Cardiac septum (tissue), 1 donor: Measurements from ENCODE around the gene SLC37A2. TPM values are rescaled to one million over a fixed set of nuclear protein-coding genes. Genes with fewer than 3 reads are reported as not detected.
A peak's percentile ranks its signal among the peaks of the same experiment; 100 is the strongest.

Source experiments
- DNase-seq: peaks from one replicate; pipeline ENCODE4 v3.0.0-alpha.2; 2020; ENCODE audit warnings: low spot score
- intact Hi-C: fragments of 100-400 bp; cut with DNase I; formaldehyde crosslinking; loops from one replicate; pipeline ENCODE4 v1.14.0; 2022
- total RNA-seq: library from RNA; stranded (reverse); fragmentation: NEBNext Ultra II Directional; extraction: Animal tissue kit (Norgen Biotek cat#: 25700); gene quantifications from one replicate; pipeline ENCODE4 v1.2.1, GENCODE V29; 2021
- donor health status: DM: no; HTN: no; CAD: no.

Gene SLC37A2
- total RNA-seq, 1 donor from 2014 or later, result 1.2 TPM

DNA sequence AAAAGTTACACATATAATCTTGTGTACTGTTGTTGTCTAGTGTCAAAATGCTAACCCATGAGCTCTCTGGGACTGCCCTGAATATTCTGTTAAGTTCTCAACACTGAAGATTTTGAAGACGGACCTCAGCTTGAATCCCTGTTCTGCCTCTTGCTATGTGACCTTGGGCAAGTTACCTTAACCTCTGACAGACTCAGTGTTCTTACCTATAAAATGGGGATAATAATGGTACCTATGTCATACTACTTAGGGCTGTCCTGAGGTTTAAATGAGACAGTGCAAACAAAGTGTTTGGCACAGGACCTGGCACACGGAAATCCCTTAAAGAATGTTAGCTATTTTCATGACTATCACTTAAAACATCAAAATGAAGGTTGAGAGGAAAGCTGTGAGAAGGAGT lies 37.0 kb downstream of the SLC37A2 start:
- intact Hi-C loops, result no loop called here
- no peak for DNase-seq

DNA sequence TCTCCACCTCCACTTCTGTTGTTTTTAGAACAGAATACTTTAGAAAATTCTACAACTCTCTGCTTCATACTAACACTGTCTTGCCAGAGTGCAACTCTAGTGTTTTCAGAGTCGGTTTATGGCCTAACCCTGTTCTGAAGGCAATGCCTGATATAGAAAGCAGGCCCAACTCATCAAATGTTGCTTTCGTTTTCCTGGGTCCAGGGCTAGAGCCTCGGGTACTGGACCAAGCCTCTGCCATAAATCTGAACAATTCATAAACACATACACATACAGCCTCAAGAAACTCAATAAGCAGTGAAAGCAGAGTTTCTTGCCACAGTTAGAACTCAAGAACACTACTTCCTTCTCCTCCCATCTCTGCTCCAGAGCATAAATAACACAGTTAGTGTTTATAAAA lies 38.5 kb downstream of the SLC37A2 start:
- no peak for DNase-seq
- intact Hi-C loops, result no loop called here

DNA sequence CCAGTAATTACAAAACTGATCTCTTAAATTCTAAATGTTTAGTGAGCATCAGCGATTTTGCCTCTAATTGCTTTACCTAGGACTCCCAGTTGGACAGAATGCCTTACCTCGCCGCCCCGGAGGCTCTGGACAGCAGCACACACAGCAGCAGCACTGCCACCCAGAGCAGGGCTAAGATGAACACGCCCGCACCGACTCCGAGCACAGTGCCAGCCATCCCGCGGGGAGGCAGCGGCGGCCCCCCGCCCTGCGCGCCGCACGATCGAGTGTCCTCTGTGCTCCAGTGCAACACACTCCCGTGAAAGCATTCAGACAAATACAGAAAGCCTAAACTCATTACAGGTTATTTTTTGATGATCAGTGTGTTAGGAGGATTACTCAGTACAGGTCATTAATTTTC lies 38.9 kb downstream of the SLC37A2 start:
- no peak for DNase-seq
- intact Hi-C loops, result no loop called here

DNA sequence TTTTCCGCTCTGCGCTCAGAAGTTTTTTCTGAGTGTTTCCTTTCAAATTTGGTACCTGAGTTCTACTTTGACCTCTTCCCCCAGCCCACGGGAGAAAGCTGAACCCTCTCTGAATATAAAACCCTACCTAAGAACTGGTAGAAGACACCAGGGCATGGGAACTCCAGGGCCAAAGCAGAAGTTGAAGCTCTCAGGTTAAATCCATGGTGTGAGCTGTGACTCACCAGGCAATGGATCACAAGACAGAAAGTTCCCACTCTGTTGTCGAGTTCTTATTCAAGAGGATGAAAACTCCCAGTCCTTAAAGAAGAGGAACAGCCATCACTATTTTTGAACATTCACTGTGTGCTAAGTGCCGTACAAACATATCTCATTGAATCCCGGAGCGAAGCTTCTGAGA lies 39.4 kb downstream of the SLC37A2 start:
- no peak for DNase-seq
- intact Hi-C loops, result no loop called here

DNA sequence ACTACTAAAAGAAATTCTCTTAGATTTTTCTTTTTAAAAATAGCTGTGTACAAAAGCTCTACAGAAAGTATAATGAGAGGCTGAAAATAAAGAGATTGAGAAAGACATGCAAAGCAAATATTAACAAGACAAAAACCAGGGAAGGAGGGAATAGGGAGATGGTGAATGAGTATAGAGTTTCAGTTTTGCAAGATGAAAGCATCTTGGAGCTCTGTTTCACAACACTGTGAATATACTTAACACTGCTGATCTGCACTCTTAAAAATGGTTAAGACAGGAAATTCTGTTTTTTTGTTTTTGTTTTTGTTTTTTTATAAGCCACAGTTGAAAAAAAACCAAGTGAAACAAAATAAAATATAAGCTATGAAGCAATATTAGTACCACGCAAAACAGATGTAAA lies 42.8 kb downstream of the SLC37A2 start:
- intact Hi-C loops, result no loop called here
- no peak for DNase-seq

DNA sequence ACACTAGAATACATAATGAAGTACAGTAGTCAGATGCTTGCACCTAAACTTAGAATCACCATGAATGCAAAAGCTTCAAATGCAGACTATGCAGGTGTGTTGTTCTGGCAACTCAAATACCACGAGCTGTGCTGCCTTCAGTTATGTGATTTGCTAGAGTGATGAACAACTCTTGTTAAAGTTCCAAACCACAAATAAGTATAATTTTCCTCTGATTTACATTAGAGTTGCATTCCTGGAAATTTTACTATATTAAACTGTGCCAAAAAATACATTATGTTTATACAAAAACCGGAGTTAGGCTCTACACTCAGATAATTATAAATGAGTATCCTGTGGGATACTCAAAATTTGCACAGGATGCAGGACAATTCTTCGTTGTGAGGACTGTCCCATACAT lies 45.4 kb downstream of the SLC37A2 start:
- intact Hi-C loops, result no loop called here
- DNase-seq, result no peak

DNA sequence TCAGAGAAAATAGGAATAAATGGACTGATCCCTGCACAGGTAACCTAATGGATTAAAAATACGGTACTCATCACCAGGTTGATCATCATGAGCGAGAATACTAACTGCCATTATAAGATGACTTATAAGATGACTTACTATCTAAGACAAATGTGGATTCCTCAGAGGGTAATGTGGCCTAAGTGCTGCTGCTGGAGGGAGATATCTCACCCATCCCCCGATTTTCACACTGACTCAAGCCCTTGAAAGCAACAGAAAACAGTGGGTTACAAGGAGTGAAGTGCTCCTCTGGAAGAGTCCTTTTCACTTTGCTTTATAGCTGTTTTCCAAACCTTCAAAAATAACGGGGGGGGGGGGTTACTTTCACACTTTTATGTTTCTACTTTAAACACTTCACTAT lies 47.4 kb downstream of the SLC37A2 start:
- intact Hi-C loops, result loop anchor here (10.0 kb wide), 1 partner anchor 156 kb away; the partner anchor contains the start of gene CCDC15
- DNase-seq, result no peak

DNA sequence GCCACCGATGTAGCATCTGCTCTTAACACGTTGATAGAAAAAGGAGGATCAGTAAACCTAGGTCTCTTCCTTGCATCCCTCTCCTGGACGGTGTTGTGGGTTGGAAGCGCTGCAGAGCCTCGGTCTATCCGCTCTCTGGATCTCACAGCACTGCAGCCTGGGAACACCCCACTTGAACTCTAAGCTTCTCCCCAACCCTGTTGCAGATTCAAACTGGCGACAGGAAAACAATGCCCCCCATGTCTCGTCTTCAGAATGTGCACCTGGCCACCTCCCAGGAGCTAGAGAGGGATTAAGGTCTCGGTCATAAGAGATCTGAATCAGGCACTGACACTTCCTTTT lies 47.9 kb downstream of the SLC37A2 start:
- no peak for DNase-seq

DNA sequence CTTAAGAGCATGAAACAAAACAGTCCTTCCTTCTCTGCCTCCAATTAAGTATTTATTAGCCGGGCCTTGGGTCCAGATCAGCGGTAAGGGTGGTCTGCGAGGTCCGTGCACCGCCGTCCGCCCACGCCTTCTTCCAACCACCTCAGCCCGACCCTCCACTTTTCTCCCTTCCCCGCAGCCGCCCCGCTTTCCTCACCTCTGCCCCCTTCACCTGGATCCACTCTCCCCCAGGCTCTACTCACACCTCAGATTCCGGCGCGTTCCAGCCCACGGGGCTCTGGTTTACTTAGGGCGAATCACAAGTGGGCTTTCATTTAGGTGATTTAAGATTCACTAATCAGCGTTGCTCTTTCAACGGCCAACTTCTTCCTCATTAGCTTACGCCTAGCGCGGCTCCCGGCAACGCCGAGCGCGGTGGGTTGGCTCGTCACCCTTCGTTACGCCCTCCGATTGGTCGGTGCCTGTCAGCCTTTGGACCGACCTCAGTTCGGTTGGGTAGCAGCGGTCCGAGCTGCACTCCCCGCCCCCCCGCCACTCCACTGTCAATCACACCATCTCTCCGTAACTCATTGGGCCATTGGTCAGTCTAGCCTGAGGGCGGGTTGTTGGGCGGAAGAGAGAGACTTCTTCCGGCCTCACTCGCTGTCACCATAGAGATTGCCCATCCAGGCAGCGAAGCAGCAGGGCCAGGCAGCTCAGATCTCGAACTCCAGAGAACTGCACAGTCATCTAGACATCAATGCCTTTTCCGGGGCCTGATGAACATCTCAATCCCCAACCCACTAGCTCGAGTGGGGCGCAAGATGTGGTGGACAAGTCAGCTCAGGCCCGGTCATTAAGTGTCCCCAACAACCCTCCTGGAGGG lies 48.5 kb downstream of the SLC37A2 start, which contains the start of gene TMEM218:
TSS of gene TMEM218 (minus strand) at position 284 of the 865 bp plus-strand sequence. CDS start 9,385 bp downstream, outside the sequence.
- peak; percentile 100 for DNase-seq
- intact Hi-C loops, result loop anchor here (10.0 kb wide), 1 partner anchor 157 kb away; the partner anchor contains the start of gene CCDC15

More for the DNA sequence above, 47.9 kb downstream of the SLC37A2 start:
- intact Hi-C loops, result loop anchor here (10.0 kb wide), 1 partner anchor 156 kb away; the partner anchor contains the start of gene CCDC15

DNA sequence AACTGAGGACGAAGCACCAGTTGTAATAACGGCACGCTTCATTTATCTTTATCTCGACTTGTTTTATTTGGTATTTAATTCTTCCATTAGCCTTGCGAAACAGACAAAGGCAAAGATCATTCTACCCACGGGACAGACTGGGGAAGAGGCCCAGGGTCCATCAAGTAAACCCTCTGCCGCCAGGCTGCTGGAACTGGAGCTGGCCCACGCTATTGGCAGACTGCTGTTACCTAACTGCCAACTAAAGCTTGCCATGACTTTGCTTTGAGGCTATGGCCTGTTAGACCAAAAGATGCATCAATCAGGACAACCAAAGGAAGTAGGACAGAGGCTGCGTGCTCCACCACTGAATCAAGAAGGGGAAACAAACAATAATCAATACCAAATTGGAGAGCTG lies 49.1 kb downstream of the SLC37A2 start:
- intact Hi-C loops, result loop anchor here (10.0 kb wide), 1 partner anchor 157 kb away; the partner anchor contains the start of gene CCDC15
- DNase-seq, result no peak

DNA sequence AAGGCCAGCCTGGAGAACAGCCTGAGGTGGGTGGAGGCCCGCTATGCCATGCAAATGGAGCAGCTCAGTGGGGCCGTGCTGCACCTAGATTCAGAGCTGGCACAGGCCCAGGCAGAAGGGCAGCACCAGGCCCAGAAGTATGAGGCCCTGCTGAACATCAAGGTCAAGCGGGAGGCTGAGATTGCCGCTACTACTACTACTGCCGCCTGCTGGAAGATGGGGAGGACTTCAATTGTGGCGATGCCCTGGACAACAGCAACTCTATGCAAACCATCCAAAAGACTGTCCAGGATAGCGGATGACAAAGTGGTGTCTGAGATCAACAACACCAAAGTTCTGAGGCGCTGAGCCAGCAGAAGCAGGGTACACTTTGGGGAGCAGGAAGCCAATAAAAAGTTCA lies 51.4 kb downstream of the SLC37A2 start:
- intact Hi-C loops, result loop anchor here (10.0 kb wide), 1 partner anchor 160 kb away; the partner anchor contains the start of gene CCDC15
- DNase-seq, result no peak

DNA sequence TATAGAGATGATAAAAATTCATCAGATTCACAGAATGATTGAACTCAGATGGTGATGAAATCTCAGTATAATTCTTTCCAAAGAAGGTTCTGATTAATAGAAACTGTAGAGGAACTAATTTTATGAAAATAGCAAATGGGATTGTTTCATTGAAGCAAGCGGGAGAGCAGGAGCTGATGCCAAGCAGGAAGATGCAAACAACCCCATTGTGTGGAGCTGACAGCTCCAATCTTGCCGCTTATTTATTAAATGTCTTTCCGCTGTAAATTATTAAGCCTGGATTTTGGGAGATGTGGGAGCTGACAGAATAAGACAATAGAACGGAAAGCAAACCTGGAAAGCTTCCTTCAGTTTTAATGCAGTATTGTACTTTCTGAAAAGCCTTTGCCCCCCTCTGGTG lies 54.3 kb downstream of the SLC37A2 start:
- no peak for DNase-seq
- intact Hi-C loops, result loop anchor here (10.0 kb wide), 1 partner anchor 163 kb away; the partner anchor contains the start of gene CCDC15

DNA sequence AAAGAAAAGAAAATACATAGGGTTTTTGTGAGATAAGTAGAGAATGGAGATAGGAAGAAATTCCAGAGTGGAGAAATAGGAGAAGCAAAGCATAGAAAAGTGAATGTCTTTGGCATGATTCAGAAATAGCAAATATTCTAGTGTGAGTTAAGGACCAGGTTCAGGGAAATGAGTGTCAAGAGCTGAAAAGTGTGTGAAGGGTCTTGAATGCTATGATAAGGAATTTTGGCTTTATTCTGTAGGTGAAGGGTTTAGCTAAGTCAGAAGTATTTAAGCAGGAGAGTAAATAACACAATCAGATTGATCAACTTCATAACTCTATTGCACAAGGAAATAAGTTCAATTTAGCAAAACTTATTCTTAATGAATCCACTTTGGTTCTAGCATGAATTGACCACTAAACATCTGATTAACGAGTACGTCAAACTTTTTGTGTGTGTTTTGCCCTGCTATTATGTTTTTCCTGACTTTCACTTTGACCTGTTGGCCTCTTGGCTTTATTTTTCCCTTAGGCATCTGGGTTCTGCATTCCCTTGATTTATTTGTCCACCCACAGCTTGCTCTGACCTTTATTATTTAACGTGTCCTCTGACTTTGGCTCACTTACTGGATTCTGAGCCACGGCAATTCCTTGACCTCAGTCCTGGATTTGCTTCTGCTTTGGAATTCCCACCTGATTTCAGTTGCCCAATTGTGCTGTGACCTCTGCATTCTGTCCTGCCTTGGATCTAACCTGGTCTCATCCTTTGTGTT lies 60.3 kb downstream of the SLC37A2 start:
- intact Hi-C loops, result no loop called here
- no peak for DNase-seq

DNA sequence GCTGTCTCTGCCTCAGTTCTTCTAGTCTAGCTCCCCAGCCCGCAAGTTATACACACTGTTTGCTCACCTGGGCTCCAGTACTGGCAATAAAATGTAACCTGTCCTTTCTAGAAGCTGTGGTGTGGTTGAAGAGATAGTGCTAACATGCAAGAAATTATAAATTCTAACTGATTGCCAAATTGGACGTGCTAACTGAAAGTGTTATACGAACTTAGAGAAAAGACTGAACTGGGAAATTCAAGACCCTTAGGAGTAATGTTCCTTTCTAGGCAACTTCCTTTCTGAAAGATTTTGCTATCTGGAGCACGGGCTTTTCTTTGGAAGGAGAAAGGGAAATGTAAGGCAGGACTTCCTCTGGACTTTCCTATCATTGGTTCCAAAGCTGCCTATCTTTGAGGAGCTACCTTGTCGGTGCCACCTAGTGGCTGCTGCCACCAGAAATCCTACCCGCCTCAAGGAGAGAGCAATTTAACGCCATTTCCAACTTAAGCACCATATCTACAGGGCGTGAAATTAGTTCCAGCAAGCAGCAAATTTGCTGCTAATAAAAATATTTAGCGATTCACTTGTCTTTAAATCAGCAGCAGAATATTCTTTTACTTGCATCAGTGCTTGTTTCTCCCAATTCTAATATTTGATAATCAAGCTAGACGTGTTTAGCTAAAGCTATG lies 61.0 kb downstream of the SLC37A2 start:
- intact Hi-C loops, result no loop called here
- no peak for DNase-seq

DNA sequence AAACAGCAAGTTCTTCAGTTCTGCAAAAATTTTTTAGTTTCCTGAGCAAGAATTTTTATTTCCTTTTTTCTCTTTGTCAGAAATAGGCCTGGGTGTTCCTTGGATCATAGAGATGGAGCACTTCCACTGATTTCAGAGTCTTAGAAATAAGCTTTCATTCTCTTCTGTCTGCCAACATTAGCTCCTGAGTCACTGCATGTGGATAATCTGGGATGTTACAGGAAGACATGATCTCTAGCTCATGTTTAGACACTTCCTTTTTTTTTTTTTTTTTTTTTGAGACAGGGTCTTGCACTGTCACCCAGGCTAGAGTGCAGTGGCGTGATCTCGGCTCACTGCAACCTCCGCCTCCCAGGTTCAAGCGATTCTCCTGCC lies 61.5 kb downstream of the SLC37A2 start:
- DNase-seq, result no peak
- intact Hi-C loops, result no loop called here

DNA sequence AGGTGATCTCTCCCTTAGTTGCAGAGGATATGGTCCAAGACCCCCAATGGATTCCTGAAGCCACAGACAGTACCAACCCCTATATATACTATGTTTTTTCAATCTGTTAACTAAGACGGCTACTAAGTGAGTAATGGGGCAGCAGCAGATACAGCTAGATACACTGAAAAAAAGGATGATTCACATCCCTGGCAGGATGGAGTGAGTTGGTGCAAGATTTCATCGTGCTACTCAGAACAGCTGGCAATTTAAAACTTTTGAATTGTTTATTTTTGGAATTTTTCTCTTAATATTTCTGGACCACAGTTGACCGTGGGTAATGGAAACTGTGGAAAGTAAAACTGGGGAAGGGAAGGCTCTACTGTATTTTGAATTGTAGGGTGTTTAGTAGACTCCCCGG lies 65.3 kb downstream of the SLC37A2 start:
- intact Hi-C loops, result no loop called here
- DNase-seq, result no peak

DNA sequence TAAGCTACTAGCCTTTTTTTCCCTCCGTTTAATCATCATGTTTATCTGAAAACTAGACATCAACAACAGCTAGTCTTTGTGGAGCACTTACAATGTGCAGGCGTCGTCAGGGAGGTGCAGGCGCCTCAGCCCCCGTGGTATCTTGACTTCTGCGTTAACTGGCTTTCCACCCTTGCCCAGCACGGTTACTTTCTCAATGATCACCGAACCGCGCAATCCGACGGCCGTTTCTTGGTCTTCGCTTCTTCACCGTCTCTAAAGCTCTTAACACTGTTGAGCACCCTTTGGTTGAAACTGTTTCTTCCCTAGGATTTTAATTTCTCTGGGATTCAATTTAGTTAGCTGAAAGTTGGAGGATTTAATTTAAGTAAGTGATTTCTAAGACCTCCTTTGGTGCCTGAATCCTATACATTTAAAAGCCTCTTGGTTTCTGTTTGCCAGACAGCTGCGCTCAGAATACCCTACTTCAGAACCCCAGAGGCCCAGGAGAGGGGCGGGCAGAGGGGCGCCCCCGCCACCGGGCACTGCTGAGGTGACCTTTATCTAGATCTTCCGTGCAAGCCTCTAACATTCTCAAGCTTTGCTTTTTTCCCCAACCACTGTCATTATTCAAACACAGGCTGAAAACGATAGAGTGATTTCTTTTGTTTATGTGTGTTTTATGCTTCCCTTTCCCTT lies 66.3 kb downstream of the SLC37A2 start:
- DNase-seq, result no peak

DNA sequence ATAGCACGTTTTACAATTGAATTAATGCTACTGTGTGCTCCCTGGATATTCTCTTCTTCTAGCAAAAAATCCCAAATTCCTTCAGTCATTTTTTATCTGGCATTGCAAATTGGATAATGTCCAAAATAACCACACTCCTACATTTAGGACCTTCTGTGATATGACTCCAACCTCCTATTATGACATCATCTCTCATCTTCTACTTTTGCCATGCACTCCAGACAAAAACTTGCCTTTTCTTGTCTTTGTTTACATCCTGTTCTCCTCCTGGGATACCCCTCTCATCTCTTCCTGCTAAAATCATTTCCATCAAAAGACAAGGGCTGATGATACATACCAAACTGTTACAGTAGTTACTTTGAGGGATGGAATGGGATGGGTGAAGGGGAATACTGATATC lies 69.0 kb downstream of the SLC37A2 start:
- intact Hi-C loops, result no loop called here
- DNase-seq, result no peak

More for the DNA sequence above, 66.3 kb downstream of the SLC37A2 start:
- intact Hi-C loops, result no loop called here

DNA sequence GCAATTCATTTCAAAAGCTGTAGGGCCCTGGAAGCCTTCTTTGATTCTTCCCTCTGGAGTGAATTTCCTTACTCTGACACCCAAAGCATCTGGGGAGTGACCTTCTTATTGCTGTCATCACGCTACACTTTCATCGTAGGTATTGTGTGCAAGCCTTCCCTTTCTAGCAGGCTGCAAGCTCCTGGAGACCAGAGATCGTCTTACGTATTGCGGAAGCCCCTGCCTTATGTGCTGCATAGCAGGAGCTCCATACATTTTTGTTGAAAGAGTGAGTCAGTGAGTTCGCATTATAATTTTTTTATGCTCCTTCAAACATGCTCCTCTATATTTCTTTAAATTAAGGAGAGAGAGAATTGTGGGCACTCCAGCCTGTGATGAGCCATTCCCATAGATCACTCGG lies 69.5 kb downstream of the SLC37A2 start:
- intact Hi-C loops, result no loop called here
- no peak for DNase-seq
